Hepatocyte (in vitro differentiated cells): ENCODE measurements around the gene MAPKBP1.

Experiments
- CTCF ChIP-seq: fragments of 200-600 bp; sonication (generic); IDR thresholded peaks from 2 replicates; pipeline ENCODE4 v1.5.1; 2016; ENCODE audit warnings: antibody characterized with exemption, mild to moderate bottlenecking; ENCODE audit not compliant: poor library complexity
- EZH2 ChIP-seq: fragments of 200-600 bp; sonication (generic); IDR thresholded peaks from 2 replicates; pipeline ENCODE4 v1.6.1; 2016; ENCODE audit warnings: antibody characterized with exemption, mild to moderate bottlenecking, borderline replicate concordance
- EZH2phosphoT487 ChIP-seq: fragments of 200-600 bp; sonication (generic); IDR thresholded peaks from one replicate; pipeline ENCODE4 v1.6.1; 2018; ENCODE audit warnings: antibody characterized with exemption, mild to moderate bottlenecking, low read depth, moderate library complexity; ENCODE audit not compliant: unreplicated experiment, severe bottlenecking

GRCh38 chr15:41843571-41843970, 69.3 kb downstream of the MAPKBP1 start:
- TF ChIP-seq EZH2, result no peak
- TF ChIP-seq CTCF, result no peak
- no peak for TF ChIP-seq EZH2phosphoT487
